Measurements from ENCODE around the gene GRIN2A.

Gene GRIN2A

GRCh38 chr16:9964426-9964825, 217.8 kb downstream of the GRIN2A start:
- no peak for DNase-seq

GRCh38 chr16:9957433-9957832, 224.8 kb downstream of the GRIN2A start:
- no peak for DNase-seq

GRCh38 chr16:9957002-9957401, 225.2 kb downstream of the GRIN2A start:
- no peak for DNase-seq

- DNase-seq = no peak
Measured at GRCh38 chr16:9955677-9956076, 226.6 kb downstream of the GRIN2A start.

GRCh38 chr16:9953908-9954570, 228.2 kb downstream of the GRIN2A start:
- DNase-seq = no peak

GRCh38 chr16:9950658-9951057, 231.6 kb downstream of the GRIN2A start:
- no peak for DNase-seq

- DNase-seq = no peak
Measured at GRCh38 chr16:9949396-9949795, 232.8 kb downstream of the GRIN2A start.

- DNase-seq = no peak
Measured at GRCh38 chr16:9948933-9949332, 233.3 kb downstream of the GRIN2A start.

- DNase-seq = no peak
Measured at GRCh38 chr16:9946022-9946720, 236.1 kb downstream of the GRIN2A start.

GRCh38 chr16:9943121-9943520, 239.1 kb downstream of the GRIN2A start:
- no peak for DNase-seq

- DNase-seq = no peak
Measured at GRCh38 chr16:9941245-9941644, 241.0 kb downstream of the GRIN2A start.

- no peak for DNase-seq
Measured at GRCh38 chr16:9934723-9935508, 247.3 kb downstream of the GRIN2A start.

- no peak for DNase-seq
Measured at GRCh38 chr16:9932919-9933653, 249.1 kb downstream of the GRIN2A start.

- no peak for DNase-seq
Measured at GRCh38 chr16:9932000-9932399, 250.2 kb downstream of the GRIN2A start.

GRCh38 chr16:9929836-9930235, 252.4 kb downstream of the GRIN2A start:
- DNase-seq = no peak

GRCh38 chr16:9929313-9929712, 252.9 kb downstream of the GRIN2A start:
- DNase-seq = no peak

GRCh38 chr16:9922441-9922840, 259.8 kb downstream of the GRIN2A start:
- no peak for DNase-seq

- no peak for DNase-seq
Measured at GRCh38 chr16:9921997-9922396, 260.2 kb downstream of the GRIN2A start.

- DNase-seq = no peak
Measured at GRCh38 chr16:9919460-9919859, 262.8 kb downstream of the GRIN2A start.

- DNase-seq = no peak
Measured at GRCh38 chr16:9917691-9918090, 264.5 kb downstream of the GRIN2A start.

GRCh38 chr16:9913604-9914326, 268.5 kb downstream of the GRIN2A start:
- no peak for DNase-seq

GRCh38 chr16:9911989-9912388, 270.2 kb downstream of the GRIN2A start:
- DNase-seq = no peak

- no peak for DNase-seq
Measured at GRCh38 chr16:9911231-9911630, 271.0 kb downstream of the GRIN2A start.

All from CD4-positive, alpha-beta T cell treated with Interferon alpha-2 for 1 hour (primary cell).